HFFc6 (cell line): ENCODE results near the gene TBL2. TPM values are rescaled to one million over a fixed set of nuclear protein-coding genes. Genes with fewer than 3 reads are reported as not detected.

Experiments
- DNase-seq: peaks from one replicate; pipeline ENCODE4 v3.0.0-alpha.2; 2018
- H3K27ac Mint-ChIP-seq: 2 replicates; pipeline ENCODE4 v1.8.0; 2020; ENCODE audit warnings: mild to moderate bottlenecking, mixed read lengths
- H3K27me3 Mint-ChIP-seq: 2 replicates; pipeline ENCODE4 v1.8.0; 2021; ENCODE audit warnings: mild to moderate bottlenecking, moderate library complexity, mixed read lengths; ENCODE audit not compliant: insufficient read depth
- H3K36me3 Mint-ChIP-seq: 2 replicates; pipeline ENCODE4 v1.8.0; 2021; ENCODE audit warnings: low read depth, mixed read lengths
- H3K4me1 Mint-ChIP-seq: 2 replicates; pipeline ENCODE4 v1.8.0; 2020; ENCODE audit warnings: low read depth, mixed read lengths
- H3K4me3 Mint-ChIP-seq: 2 replicates; pipeline ENCODE4 v1.8.0; 2020; ENCODE audit warnings: mild to moderate bottlenecking, moderate library complexity, mixed read lengths
- H3K9me3 Mint-ChIP-seq: 2 replicates; pipeline ENCODE4 v1.8.0; 2020; ENCODE audit warnings: mild to moderate bottlenecking, mixed read lengths
- total RNA-seq, 6 experiments: library from RNA; stranded (reverse); fragmentation: NEBNext Ultra II Directional; extraction: Animal tissue kit (Norgen Biotek cat#: 25700); gene quantifications; 2 replicates in 1 of 6; 3 replicates in 5 of 6; pipeline ENCODE4 v1.2.3, GENCODE V29; 2021
- TF ChIP-seq, protein P1 (sequence below): fragments of 200-600 bp; sonication (generic); IDR thresholded peaks from 2 replicates; pipeline ENCODE4 v1.5.0; 2021; ENCODE audit warnings: antibody characterized with exemption, mild to moderate bottlenecking

TBL2 gene
- total RNA-seq, 6 experiments from 2014 or later, result 34.3 to 48.1 (median 38.8) TPM

DNA sequence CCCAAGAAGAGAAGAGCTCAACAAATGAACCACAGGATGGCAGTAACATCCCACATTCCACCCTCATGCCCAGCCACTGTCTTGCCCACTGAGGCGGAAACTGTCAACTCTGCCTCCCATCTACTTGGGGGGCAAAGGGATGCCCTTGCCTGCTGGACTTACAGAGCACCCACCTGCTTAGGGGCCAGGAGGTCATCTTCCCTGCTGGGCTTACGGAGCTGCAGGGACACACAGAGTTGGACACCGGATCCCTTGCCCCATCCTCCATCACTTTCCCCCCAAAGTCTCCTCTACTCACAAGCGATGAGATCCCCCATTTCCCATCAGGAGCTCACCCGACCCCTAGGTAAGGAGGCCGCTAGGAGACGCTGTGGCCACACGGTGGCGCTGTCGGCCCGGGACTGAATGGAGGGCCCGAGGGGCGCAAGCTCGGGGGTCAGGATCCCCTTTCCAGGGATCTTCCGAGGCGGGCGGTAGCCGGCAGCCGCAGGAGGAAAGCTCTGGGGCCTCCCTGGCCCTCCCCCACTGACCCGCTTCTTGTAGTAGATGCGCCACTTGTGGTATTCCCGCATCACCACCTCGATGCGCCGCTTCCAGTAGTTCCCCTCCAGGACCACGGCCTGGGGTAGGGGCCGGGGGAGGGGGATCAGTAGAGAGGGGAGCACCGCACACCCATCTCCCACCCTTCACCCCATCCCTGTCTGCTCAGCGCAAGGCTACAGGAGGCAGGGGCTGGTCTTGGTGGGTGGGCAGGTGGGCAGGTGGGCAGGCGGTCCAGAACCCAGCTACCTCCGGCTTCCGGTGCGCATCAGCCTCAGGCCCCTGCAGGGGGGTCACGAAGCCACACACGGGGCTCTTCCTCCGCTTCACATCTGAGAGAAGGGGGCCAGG, 28.7 kb upstream of the TBL2 start:
- no peak overlapping the region for H3K27ac Mint-ChIP-seq
- no peaks in the 10 kb centered on the region for H3K36me3 Mint-ChIP-seq
- no peak for DNase-seq
- TF ChIP-seq, protein P1, sequence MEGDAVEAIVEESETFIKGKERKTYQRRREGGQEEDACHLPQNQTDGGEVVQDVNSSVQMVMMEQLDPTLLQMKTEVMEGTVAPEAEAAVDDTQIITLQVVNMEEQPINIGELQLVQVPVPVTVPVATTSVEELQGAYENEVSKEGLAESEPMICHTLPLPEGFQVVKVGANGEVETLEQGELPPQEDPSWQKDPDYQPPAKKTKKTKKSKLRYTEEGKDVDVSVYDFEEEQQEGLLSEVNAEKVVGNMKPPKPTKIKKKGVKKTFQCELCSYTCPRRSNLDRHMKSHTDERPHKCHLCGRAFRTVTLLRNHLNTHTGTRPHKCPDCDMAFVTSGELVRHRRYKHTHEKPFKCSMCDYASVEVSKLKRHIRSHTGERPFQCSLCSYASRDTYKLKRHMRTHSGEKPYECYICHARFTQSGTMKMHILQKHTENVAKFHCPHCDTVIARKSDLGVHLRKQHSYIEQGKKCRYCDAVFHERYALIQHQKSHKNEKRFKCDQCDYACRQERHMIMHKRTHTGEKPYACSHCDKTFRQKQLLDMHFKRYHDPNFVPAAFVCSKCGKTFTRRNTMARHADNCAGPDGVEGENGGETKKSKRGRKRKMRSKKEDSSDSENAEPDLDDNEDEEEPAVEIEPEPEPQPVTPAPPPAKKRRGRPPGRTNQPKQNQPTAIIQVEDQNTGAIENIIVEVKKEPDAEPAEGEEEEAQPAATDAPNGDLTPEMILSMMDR, result peak; percentile 99
- H3K4me1 Mint-ChIP-seq, result peaks cover 10% of the 10 kb centered on the region
- no peak overlapping the region for H3K4me3 Mint-ChIP-seq
- H3K9me3 Mint-ChIP-seq, result no peaks in the 10 kb centered on the region
- peaks cover 8% of the 10 kb centered on the region for H3K27me3 Mint-ChIP-seq

DNA sequence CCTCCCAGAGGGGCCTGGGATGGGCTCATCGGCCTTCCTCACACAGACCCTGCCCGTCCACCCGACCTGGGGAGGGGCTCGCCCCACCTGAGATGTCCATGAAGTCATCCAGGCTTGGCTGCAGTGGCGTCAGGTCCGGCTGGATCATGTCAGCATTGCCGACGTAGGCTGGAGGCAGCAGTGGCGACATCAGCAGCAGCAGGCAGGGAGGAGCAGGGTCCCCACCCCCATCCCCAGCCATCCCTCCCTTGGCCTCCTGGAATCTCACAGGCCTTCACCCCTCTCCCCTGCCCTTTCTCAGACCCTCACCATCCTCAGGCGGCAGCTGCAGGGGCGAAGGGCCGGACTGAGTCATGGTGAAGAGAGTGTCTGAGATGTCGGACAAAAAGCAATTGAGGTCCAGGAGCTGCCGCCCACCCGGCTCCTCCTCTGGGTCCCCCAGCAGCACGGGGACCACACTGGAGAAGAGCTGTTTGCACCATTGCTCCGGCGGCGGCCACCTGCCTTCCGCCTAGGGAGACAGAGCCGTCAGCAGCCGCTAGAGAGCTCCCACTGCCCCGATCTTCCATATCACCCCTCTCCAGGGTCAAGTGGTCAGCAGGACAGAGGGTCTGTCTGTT, 27.3 kb upstream of the TBL2 start:
- Mint-ChIP-seq H3K9me3 (no peaks in the 10 kb centered on the region), H3K36me3 (no peaks in the 10 kb centered on the region), H3K4me3 (no peak overlapping the region), H3K27ac (no peak overlapping the region), H3K27me3 (peaks cover under 1% of the 10 kb centered on the region), H3K4me1 (peaks cover 10% of the 10 kb centered on the region)
- TF ChIP-seq, protein P1, result no peak
- no peak for DNase-seq

DNA sequence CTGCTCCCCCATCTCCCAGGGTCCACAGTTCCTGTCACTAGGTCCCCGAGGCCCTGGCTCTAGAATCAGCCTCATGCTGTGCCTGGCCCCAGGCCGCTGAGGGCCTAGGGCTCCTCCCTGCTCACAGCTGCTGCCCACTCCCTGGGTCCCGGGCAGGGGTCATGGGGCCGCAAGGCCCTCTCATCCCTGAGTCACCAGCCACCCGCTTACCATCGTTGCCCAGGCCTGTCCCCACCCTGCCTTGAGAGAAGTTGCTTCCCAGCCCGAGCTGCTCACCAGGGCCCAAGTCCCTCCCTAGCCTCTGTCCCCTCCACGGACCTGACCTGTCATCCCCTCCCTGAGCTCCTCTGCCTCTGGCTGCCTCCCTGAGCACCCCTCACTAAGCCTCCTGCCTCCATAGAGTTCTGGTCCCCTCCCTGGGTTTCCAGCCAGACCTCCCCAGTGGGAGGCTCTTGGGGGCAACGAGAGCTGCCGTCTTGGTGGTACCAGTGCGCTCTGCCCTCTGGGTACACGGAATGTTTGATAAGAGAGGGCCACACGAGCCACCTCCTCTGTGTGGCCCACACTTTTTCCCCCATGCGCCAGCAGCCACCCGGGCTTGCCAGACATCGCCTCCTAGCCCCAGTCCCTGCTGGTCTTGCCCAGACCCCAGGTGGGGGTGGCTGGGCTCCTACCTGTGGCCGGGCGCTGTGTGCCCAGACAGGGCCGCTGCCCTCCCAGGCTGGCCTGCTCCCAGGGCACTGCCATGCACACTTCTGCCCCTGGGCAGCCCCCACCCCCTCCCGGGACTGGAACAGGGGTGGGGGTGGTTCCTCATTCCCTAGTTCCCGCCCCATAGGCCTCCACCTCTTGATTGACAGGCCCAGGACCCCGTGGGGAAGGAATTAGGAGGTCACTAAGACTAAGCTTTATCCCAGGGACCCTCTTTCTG, 24.6 kb upstream of the TBL2 start:
- no peaks in the 10 kb centered on the region for H3K36me3 Mint-ChIP-seq
- no peak overlapping the region; the same call in 1 of the 2 replicates for H3K4me3 Mint-ChIP-seq
- 0 out of 2 replicates have a peak, but pooled peaks cover 4% of the 10 kb centered on the region for H3K4me1 Mint-ChIP-seq
- H3K27ac Mint-ChIP-seq, result no peak overlapping the region
- H3K27me3 Mint-ChIP-seq, result no peaks in the 10 kb centered on the region; the same call in none of the 2 replicates
- TF ChIP-seq, protein P1, result no peak
- no peak for DNase-seq
- no peaks in the 10 kb centered on the region for H3K9me3 Mint-ChIP-seq

DNA sequence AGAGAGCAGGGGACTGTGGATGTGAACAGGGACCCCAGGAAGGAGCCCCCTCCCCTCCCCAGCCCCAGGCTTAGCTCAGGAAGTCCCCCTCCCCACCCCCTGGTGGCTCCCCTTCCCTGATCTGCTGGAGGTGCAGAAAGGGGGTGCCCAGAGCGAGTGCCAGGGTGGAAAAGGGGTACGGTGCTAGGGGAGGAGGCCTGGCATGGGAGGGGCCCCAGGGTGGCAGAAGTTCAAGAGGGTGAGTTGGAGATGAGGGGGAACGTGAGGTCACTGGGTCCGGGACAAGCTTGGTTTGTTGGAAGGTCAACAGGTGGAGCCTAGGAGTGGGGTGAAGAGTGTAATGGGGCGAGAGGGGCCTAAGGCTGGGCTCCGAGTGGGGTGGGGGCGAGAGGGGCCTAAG, 21.5 kb upstream of the TBL2 start:
- Mint-ChIP-seq H3K27ac (no peak overlapping the region), H3K27me3 (peaks cover 12% of the 10 kb centered on the region), H3K4me1 (0 out of 2 replicates have a peak, but pooled peaks cover 4% of the 10 kb centered on the region), H3K9me3 (no peaks in the 10 kb centered on the region), H3K4me3 (no peak overlapping the region), H3K36me3 (no peaks in the 10 kb centered on the region)
- no peak for DNase-seq
- TF ChIP-seq, protein P1, result no peak

DNA sequence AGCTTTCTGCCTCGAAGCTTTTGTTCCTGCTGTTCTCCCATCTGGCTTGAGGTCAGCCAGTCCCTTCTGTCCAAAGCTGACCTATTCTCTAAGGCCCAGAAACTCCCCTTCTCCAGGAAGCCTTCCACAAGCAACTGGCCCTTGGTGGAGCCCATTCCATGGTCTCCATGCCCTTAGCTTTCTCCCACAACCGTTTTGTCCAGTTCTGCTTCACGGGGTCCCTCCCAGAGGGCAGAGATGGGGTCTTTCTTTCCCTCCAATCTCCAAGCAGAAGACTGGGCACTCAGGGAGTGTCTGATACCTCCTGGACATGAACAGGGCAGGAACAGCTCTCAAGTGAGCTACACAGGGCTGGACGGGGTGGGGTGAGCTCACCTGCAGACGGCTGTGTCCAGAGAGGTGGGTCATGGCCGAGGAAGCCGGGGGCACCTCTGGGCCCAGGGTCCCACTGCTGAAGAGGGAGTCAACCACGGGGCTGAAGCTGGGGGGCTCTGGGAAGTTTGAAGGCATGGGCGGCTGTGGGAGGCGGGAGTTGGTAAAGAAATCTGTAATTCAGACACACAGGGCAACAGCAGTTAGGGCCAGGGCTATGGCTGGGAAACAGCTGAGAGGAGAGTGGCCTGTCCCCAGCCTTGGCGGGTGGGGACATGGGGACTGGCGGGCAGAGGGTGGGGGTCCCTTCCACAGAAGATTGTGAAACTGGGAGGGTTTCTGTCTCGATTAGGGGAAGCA, 20.9 kb upstream of the TBL2 start:
- no peak overlapping the region for H3K27ac Mint-ChIP-seq
- no peak for DNase-seq
- H3K9me3 Mint-ChIP-seq, result no peaks in the 10 kb centered on the region
- 0 out of 2 replicates have a peak, but pooled peaks cover 4% of the 10 kb centered on the region for H3K4me1 Mint-ChIP-seq
- TF ChIP-seq, protein P1, result no peak
- H3K27me3 Mint-ChIP-seq, result peaks cover 12% of the 10 kb centered on the region
- H3K36me3 Mint-ChIP-seq, result no peaks in the 10 kb centered on the region
- no peak overlapping the region for H3K4me3 Mint-ChIP-seq
